Kidney epithelial cell (primary cell): ENCODE measurements around the gene ASTN1. TPM values are rescaled to one million over a fixed set of nuclear protein-coding genes. Genes with fewer than 3 reads are reported as not detected.

Experiments used
- DNase-seq: peaks from one replicate; pipeline ENCODE4 v3.0.0-alpha.2; 2010; ENCODE audit warnings: low read depth
- H3K27me3 ChIP-seq: 2 replicates; pipeline ENCODE4 v1.6.0; 2011; ENCODE audit warnings: low read length; ENCODE audit not compliant: control insufficient read depth, insufficient read depth
- H3K36me3 ChIP-seq: 2 replicates; pipeline ENCODE4 v1.5.1; 2011; ENCODE audit warnings: low read length; ENCODE audit not compliant: control insufficient read depth, insufficient read depth
- H3K4me3 ChIP-seq: 2 replicates; pipeline ENCODE4 v1.5.1; 2011; ENCODE audit warnings: low read depth, mild to moderate bottlenecking, control low read depth, low read length
- CTCF ChIP-seq: IDR thresholded peaks from 2 replicates; pipeline ENCODE4 v1.5.1; 2011; ENCODE audit warnings: mild to moderate bottlenecking, moderate library complexity, low read length, control low read depth, inconsistent platforms; ENCODE audit not compliant: insufficient read depth, poor library complexity, severe bottlenecking
- total RNA-seq: library from RNA; depleted of rRNA; stranded (reverse); fragments of >200 nt; gene quantifications from 2 replicates; pipeline ENCODE4 v1.2.3, GENCODE V29; 2015

ASTN1 gene
- total RNA-seq, 1 donor from 2014 or later, result 0.21 TPM

GRCh38 chr1:177138347-177138746 is 26.2 kb downstream of the ASTN1 start:
- H3K27me3 ChIP-seq, result no peaks in the 10 kb centered on the region
- no peaks in the 10 kb centered on the region for H3K36me3 ChIP-seq
- no peak for TF ChIP-seq CTCF
- no peak overlapping the region for H3K4me3 ChIP-seq
- DNase-seq, result no peak

GRCh38 chr1:177137814-177138213 is 26.7 kb downstream of the ASTN1 start:
- Histone ChIP-seq H3K27me3 (no peaks in the 10 kb centered on the region), H3K36me3 (no peaks in the 10 kb centered on the region), H3K4me3 (no peak overlapping the region)
- no peak for TF ChIP-seq CTCF
- DNase-seq, result no peak

GRCh38 chr1:177135250-177135649 is 29.3 kb downstream of the ASTN1 start:
- no peak overlapping the region for H3K4me3 ChIP-seq
- no peak for TF ChIP-seq CTCF

GRCh38 chr1:177133977-177134538 is 30.5 kb downstream of the ASTN1 start:
- DNase-seq, result no peak
- TF ChIP-seq CTCF, result no peak
- H3K27me3 ChIP-seq, result no peaks in the 10 kb centered on the region
- H3K36me3 ChIP-seq, result no peaks in the 10 kb centered on the region
- H3K4me3 ChIP-seq, result no peak overlapping the region

More at GRCh38 chr1:177135250-177135649, 29.3 kb downstream of the ASTN1 start:
- DNase-seq, result no peak
- Histone ChIP-seq H3K27me3 (no peaks in the 10 kb centered on the region), H3K36me3 (no peaks in the 10 kb centered on the region)

GRCh38 chr1:177132141-177132540 is 32.4 kb downstream of the ASTN1 start:
- H3K36me3 ChIP-seq, result no peaks in the 10 kb centered on the region
- DNase-seq, result no peak
- H3K4me3 ChIP-seq, result no peak overlapping the region
- no peaks in the 10 kb centered on the region for H3K27me3 ChIP-seq
- no peak for TF ChIP-seq CTCF

GRCh38 chr1:177131723-177132122 is 32.8 kb downstream of the ASTN1 start:
- no peak for TF ChIP-seq CTCF
- H3K4me3 ChIP-seq, result no peak overlapping the region
- DNase-seq, result no peak
- H3K27me3 ChIP-seq, result no peaks in the 10 kb centered on the region
- H3K36me3 ChIP-seq, result no peaks in the 10 kb centered on the region
